Fibroblast of lung (primary cell): ENCODE measurements around the gene XPNPEP1. TPM values are rescaled to one million over a fixed set of nuclear protein-coding genes. Genes with fewer than 3 reads are reported as not detected.

Experiments used
- DNase-seq, 2 donors: peaks; one replicate each; pipeline versions ENCODE4 v3.0.0 to v3.0.0-alpha.2; 2010; ENCODE audit warnings: low read depth in 2 of 2
- H2AFZ ChIP-seq: 2 replicates; pipeline ENCODE4 v1.5.1; 2012; ENCODE audit warnings: low read length, control low read depth, inconsistent platforms
- H3K27ac ChIP-seq: 2 replicates; pipeline ENCODE4 v1.5.1; 2011; ENCODE audit warnings: low read length, control low read depth; ENCODE audit not compliant: insufficient read depth
- H3K27me3 ChIP-seq: 2 replicates; pipeline ENCODE4 v1.5.1; 2011; ENCODE audit warnings: mild to moderate bottlenecking, low read length; ENCODE audit not compliant: control insufficient read depth, insufficient read depth
- H3K36me3 ChIP-seq: 2 replicates; pipeline ENCODE4 v1.5.1; 2011; ENCODE audit warnings: low read length; ENCODE audit not compliant: control insufficient read depth, insufficient read depth
- H3K4me1 ChIP-seq: 2 replicates; pipeline ENCODE4 v1.5.1; 2011; ENCODE audit warnings: low read length; ENCODE audit not compliant: control insufficient read depth, insufficient read depth; ENCODE audit errors: extremely low read depth
- H3K4me2 ChIP-seq: 2 replicates; pipeline ENCODE4 v1.5.1; 2011; ENCODE audit warnings: low read length, control low read depth; ENCODE audit not compliant: insufficient read depth; ENCODE audit errors: extremely low read depth
- H3K4me3 ChIP-seq, 4 experiments: fragments of 200-600 bp in 1 of 4; sonication (generic) in 1 of 4; replicated peaks in 1 of 4; 2 replicates each; pipeline ENCODE4 v1.5.1; 2011 to 2016; ENCODE audit warnings: low read length in 4 of 4, low read depth in 3 of 4, mild to moderate bottlenecking in 3 of 4, control low read depth in 2 of 4, inconsistent platforms in 1 of 4, mixed read lengths in 1 of 4; ENCODE audit not compliant: insufficient read depth in 1 of 4; ENCODE audit errors: control extremely low read depth in 1 of 4
- H3K79me2 ChIP-seq: 2 replicates; pipeline ENCODE4 v1.5.1; 2012; ENCODE audit warnings: mild to moderate bottlenecking, low read length, inconsistent platforms; ENCODE audit not compliant: control insufficient read depth, insufficient read depth
- H3K9ac ChIP-seq: 2 replicates; pipeline ENCODE4 v1.5.1; 2011; ENCODE audit warnings: mild to moderate bottlenecking, low read length, control low read depth; ENCODE audit not compliant: insufficient read depth
- H3K9me3 ChIP-seq: 2 replicates; pipeline ENCODE4 v1.5.1; 2012; ENCODE audit warnings: low read depth, low read length; ENCODE audit not compliant: control insufficient read depth, insufficient read depth
- H4K20me1 ChIP-seq: 2 replicates; pipeline ENCODE4 v1.5.1; 2011; ENCODE audit warnings: low read length; ENCODE audit not compliant: control insufficient read depth, insufficient read depth; ENCODE audit errors: extremely low read depth
- CTCF ChIP-seq, 2 donors: IDR thresholded peaks in 1 of 2; conservative IDR thresholded peaks in 1 of 2; 1 replicate in 1 of 2; 2 replicates in 1 of 2; pipeline ENCODE4 v1.5.1; 2011 to 2012; ENCODE audit warnings: low read length in 2 of 2, control low read depth in 1 of 2, inconsistent platforms in 1 of 2, low read depth in 1 of 2, mild to moderate bottlenecking in 1 of 2
- EZH2 ChIP-seq: IDR thresholded peaks from 2 replicates; pipeline ENCODE4 v1.5.1; 2012; ENCODE audit warnings: low read length, control low read depth, mild to moderate bottlenecking; ENCODE audit errors: missing control alignments
- polyA plus RNA-seq, 2 donors: library from polyadenylated mRNA; depleted of rRNA in 1 of 2; stranded (reverse) in 1 of 2; unstranded in 1 of 2; fragments of >200 nt; gene quantifications; 2 replicates each; pipeline ENCODE4 v1.2.1, GENCODE V29; 2011 to 2012; ENCODE audit warnings: missing spikeins in 1 of 2
- total RNA-seq: library from RNA; depleted of rRNA; stranded (reverse); fragments of >200 nt; gene quantifications from 2 replicates; pipeline ENCODE4 v1.2.1, GENCODE V29; 2014

Gene XPNPEP1
- total and polyA plus RNA-seq, 2 donors (not counting 1 experiment from before 2014, with no cell fraction given): 86.5 to 119 TPM

DNA sequence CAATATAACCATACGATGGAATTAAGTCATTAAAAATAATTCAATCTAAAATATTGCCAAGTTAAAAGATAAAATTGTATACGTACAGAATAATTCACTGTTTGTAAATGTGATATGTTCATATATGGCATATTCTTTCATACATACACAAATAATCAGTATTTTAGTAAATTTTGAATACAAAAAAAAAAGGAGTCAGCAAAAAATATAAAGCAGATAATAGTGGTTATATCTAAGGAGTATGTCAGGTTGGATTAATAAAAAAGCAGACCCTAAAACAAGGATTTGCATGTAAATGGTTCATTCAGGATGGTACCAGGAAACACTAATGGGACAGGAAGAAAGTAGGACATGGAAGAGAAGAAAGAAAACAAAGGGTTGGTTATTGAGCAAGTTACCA lies 59.5 kb downstream of the XPNPEP1 start:
- no peaks in the 10 kb centered on the region for H4K20me1 ChIP-seq
- H3K4me1 ChIP-seq: no peaks in the 10 kb centered on the region
- no peaks in the 10 kb centered on the region for H3K79me2 ChIP-seq

DNA sequence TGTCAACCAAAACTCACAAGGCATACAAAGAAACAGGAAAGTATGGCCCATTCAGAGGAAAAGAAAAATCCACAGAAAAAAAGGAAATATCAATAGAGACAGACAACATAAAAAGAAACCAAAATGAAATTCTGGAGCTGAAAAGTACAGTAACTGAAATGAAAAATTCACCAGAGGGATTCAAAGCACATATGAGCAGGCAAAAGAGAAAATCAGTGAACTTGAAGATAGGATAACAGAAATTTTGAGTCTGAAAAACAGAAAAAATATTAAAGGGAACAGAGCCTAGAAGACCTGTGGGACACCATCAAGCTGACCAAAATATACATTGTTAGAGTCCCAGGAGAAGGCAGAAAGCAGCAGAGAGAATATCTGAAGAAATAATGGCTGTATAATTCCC lies 60.6 kb downstream of the XPNPEP1 start:
- Histone ChIP-seq H4K20me1 (no peaks in the 10 kb centered on the region), H3K4me3 (no peak overlapping the region), H3K36me3 (peaks cover 11% of the 10 kb centered on the region), H3K27me3 (no peaks in the 10 kb centered on the region), H3K27ac (no peak overlapping the region), H3K9ac (no peak overlapping the region), H2AFZ (no peak overlapping the region), H3K79me2 (no peaks in the 10 kb centered on the region), H3K9me3 (no peaks in the 10 kb centered on the region), H3K4me2 (no peak overlapping the region), H3K4me1 (no peaks in the 10 kb centered on the region)
- DNase-seq: no peak
- TF ChIP-seq EZH2: no peak
- TF ChIP-seq CTCF (conservative IDR thresholded peaks at IDR 0.05 in 1 of 2, IDR thresholded peaks at IDR 0.05 in 1 of 2; ENCODE audit: low read depth in 1 of 2, low read length in 2 of 2): no peak

More for the DNA sequence above, 59.5 kb downstream of the XPNPEP1 start:
- no peak for DNase-seq
- H3K4me2 ChIP-seq: no peak overlapping the region
- no peak overlapping the region for H3K27ac ChIP-seq
- no peak for TF ChIP-seq CTCF (conservative IDR thresholded peaks at IDR 0.05 in 1 of 2, IDR thresholded peaks at IDR 0.05 in 1 of 2; ENCODE audit: low read depth in 1 of 2, low read length in 2 of 2)
- no peak for TF ChIP-seq EZH2
- H3K36me3 ChIP-seq: peaks cover 13% of the 10 kb centered on the region
- H2AFZ ChIP-seq: no peak overlapping the region
- no peak overlapping the region for H3K4me3 ChIP-seq
- H3K9me3 ChIP-seq: no peaks in the 10 kb centered on the region
- no peak overlapping the region for H3K9ac ChIP-seq
- H3K27me3 ChIP-seq: no peaks in the 10 kb centered on the region

GRCh38 chr10:109862041-109862440 lies 61.3 kb downstream of the XPNPEP1 start:
- Histone ChIP-seq H3K9ac (no peak overlapping the region), H3K36me3 (peaks cover 10% of the 10 kb centered on the region), H4K20me1 (no peaks in the 10 kb centered on the region), H3K4me3 (no peak overlapping the region), H3K4me1 (no peaks in the 10 kb centered on the region), H3K27ac (no peak overlapping the region), H3K79me2 (no peaks in the 10 kb centered on the region), H3K9me3 (no peaks in the 10 kb centered on the region), H3K27me3 (no peaks in the 10 kb centered on the region), H3K4me2 (no peak overlapping the region), H2AFZ (no peak overlapping the region)
- TF ChIP-seq EZH2 (no peak), CTCF (conservative IDR thresholded peaks at IDR 0.05 in 1 of 2, IDR thresholded peaks at IDR 0.05 in 1 of 2; ENCODE audit: low read depth in 1 of 2, low read length in 2 of 2) (no peak)
- DNase-seq: no peak
